Activated CD4-positive, alpha-beta memory T cell treated with anti-CD3 and anti-CD28 coated beads, Interleukin-2, amount 10 ng/mL, durations not matched to agents 7 days and 5 days (primary cell): Measurements from ENCODE around the gene QPRT. TPM values are rescaled to one million over a fixed set of nuclear protein-coding genes. Genes with fewer than 3 reads are reported as not detected.
"Not testable (repeated sequence)": the region's sequence is repeated elsewhere in the genome, so short reads cannot be mapped to it uniquely, and the experiment has no call there.

Source experiments
- CTCF ChIA-PET: fragments of 350-600 bp; sonication (Branson Sonifier 250); formaldehyde crosslinking; loops from one replicate; lab custom pipeline; 2021; ENCODE audit warnings: antibody characterized with exemption, inconsistent platforms; lab: Charles Lee
- POLR2A ChIA-PET: fragments of 350-600 bp; sonication (Branson Sonifier 250); formaldehyde crosslinking; loops from one replicate; lab custom pipeline; 2021; ENCODE audit warnings: antibody characterized with exemption; lab: Charles Lee
- DNase-seq: peaks from one replicate; pipeline ENCODE4 v3.0.0-alpha.2; 2020
- H3K27ac Mint-ChIP-seq: one replicate; pipeline ENCODE4 v1.8.0; 2021; ENCODE audit warnings: mild to moderate bottlenecking, mixed read lengths
- H3K27me3 Mint-ChIP-seq: one replicate; pipeline ENCODE4 v1.8.0; 2021; ENCODE audit warnings: mixed read lengths
- H3K36me3 Mint-ChIP-seq: one replicate; pipeline ENCODE4 v1.8.0; 2021; ENCODE audit warnings: low read depth, mixed read lengths
- H3K4me1 Mint-ChIP-seq: one replicate; pipeline ENCODE4 v1.8.0; 2021; ENCODE audit warnings: mixed read lengths
- H3K4me3 Mint-ChIP-seq: one replicate; pipeline ENCODE4 v1.8.0; 2021; ENCODE audit warnings: mild to moderate bottlenecking, mixed read lengths
- H3K9me3 Mint-ChIP-seq: one replicate; pipeline ENCODE4 v1.8.0; 2021; ENCODE audit warnings: mixed read lengths
- total RNA-seq, 2 experiments: library from RNA; stranded (reverse); gene quantifications; one replicate each; pipeline ENCODE4 v1.2.3, GENCODE V29; 2021

The QPRT gene
- total RNA-seq, 2 experiments from 2014 or later, result 8.3 to 9.3 TPM

GRCh38 chr16:29712809-29713208 is 33.8 kb downstream of the QPRT start:
- ChIA-PET CTCF (interaction anchor here (0.9 to 2.5 kb wide), 4 partner anchors 8 to 72 kb away, joined by 3 to 29 read pairs (median 4); no protein-coding TSS in a partner anchor), POLR2A (interaction anchor here (1.0 to 1.2 kb wide), 2 partner anchors 33 to 78 kb away, joined by 3 to 6 read pairs; partner anchors contain the start of genes C16orf54 and KIF22)
- Mint-ChIP-seq H3K4me3 (no peak overlapping the region), H3K9me3 (no peaks in the 10 kb centered on the region), H3K27ac (no peak overlapping the region), H3K27me3 (peaks cover 8% of the 10 kb centered on the region), H3K36me3 (no peaks in the 10 kb centered on the region), H3K4me1 (peaks cover 14% of the 10 kb centered on the region)
- no peak for DNase-seq

- POLR2A ChIA-PET, result interaction anchor here (0.8 to 1.2 kb wide), 3 partner anchors 18 to 134 kb away, joined by 3 read pairs; no protein-coding TSS in a partner anchor
- Mint-ChIP-seq H3K27me3 (peaks cover 8% of the 10 kb centered on the region), H3K36me3 (no peaks in the 10 kb centered on the region), H3K4me1 (peaks cover 14% of the 10 kb centered on the region), H3K27ac (no peak overlapping the region), H3K4me3 (no peak overlapping the region), H3K9me3 (no peaks in the 10 kb centered on the region)
- no peak for DNase-seq
- CTCF ChIA-PET, result interaction anchor here (0.9 to 5.0 kb wide), 5 partner anchors 10 to 71 kb away, joined by 3 to 42 read pairs (median 3); no protein-coding TSS in a partner anchor
These were observed 35.4 kb downstream of the QPRT start for GRCh38 chr16:29714396-29714795.

GRCh38 chr16:29714972-29715371 is 36.0 kb downstream of the QPRT start:
- no peak for DNase-seq
- H3K4me3 Mint-ChIP-seq, result no peak overlapping the region
- POLR2A ChIA-PET, result interaction anchor here (1.2 kb wide), 2 partner anchors 17 to 133 kb away, joined by 3 read pairs; no protein-coding TSS in a partner anchor
- H3K9me3 Mint-ChIP-seq, result no peaks in the 10 kb centered on the region
- CTCF ChIA-PET, result interaction anchor here (0.9 to 5.0 kb wide), 6 partner anchors 9 to 351 kb away, joined by 3 to 42 read pairs (median 4); partner anchors contain the start of gene ALDOA
- H3K36me3 Mint-ChIP-seq, result no peaks in the 10 kb centered on the region
- H3K27ac Mint-ChIP-seq, result no peak overlapping the region
- H3K27me3 Mint-ChIP-seq, result peaks cover 8% of the 10 kb centered on the region
- H3K4me1 Mint-ChIP-seq, result peaks cover 11% of the 10 kb centered on the region

GRCh38 chr16:29717113-29717512 is 38.1 kb downstream of the QPRT start:
- Mint-ChIP-seq H3K36me3 (no peaks in the 10 kb centered on the region), H3K4me3 (no peak overlapping the region), H3K4me1 (peaks cover 6% of the 10 kb centered on the region), H3K9me3 (no peaks in the 10 kb centered on the region), H3K27ac (no peak overlapping the region), H3K27me3 (peaks cover 5% of the 10 kb centered on the region)
- ChIA-PET CTCF (interaction anchor here (1.1 to 5.0 kb wide), 3 partner anchors 16 to 99 kb away, joined by 3 to 42 read pairs (median 3); partner anchors contain the start of gene PAGR1), POLR2A (no interaction called here)
- no peak for DNase-seq

GRCh38 chr16:29719063-29719462 is 40.1 kb downstream of the QPRT start:
- no peak overlapping the region for H3K4me3 Mint-ChIP-seq
- CTCF ChIA-PET, result interaction anchor here (1.3 to 3.5 kb wide), 2 partner anchors 18 to 71 kb away, joined by 3 to 29 read pairs; no protein-coding TSS in a partner anchor
- POLR2A ChIA-PET, result no interaction called here
- peaks cover 5% of the 10 kb centered on the region for H3K27me3 Mint-ChIP-seq
- DNase-seq, result no peak
- H3K4me1 Mint-ChIP-seq, result peaks cover 6% of the 10 kb centered on the region
- H3K36me3 Mint-ChIP-seq, result no peaks in the 10 kb centered on the region
- H3K9me3 Mint-ChIP-seq, result no peaks in the 10 kb centered on the region
- H3K27ac Mint-ChIP-seq, result no peak overlapping the region

GRCh38 chr16:29720703-29721102 is 41.7 kb downstream of the QPRT start:
- no peak overlapping the region for H3K4me3 Mint-ChIP-seq
- H3K9me3 Mint-ChIP-seq, result no peaks in the 10 kb centered on the region
- peaks cover 6% of the 10 kb centered on the region for H3K4me1 Mint-ChIP-seq
- no peaks in the 10 kb centered on the region for H3K36me3 Mint-ChIP-seq
- DNase-seq, result no peak
- CTCF ChIA-PET, result interaction anchor here (0.6 to 3.5 kb wide), 4 partner anchors 9 to 95 kb away, joined by 3 to 29 read pairs (median 4); no protein-coding TSS in a partner anchor
- no peaks in the 10 kb centered on the region for H3K27me3 Mint-ChIP-seq
- POLR2A ChIA-PET, result interaction anchor here (0.9 kb wide), 1 partner anchor 18 kb away, joined by 3 read pairs; no protein-coding TSS in a partner anchor
- H3K27ac Mint-ChIP-seq, result no peak overlapping the region

- H3K4me1 Mint-ChIP-seq, H3K9me3 Mint-ChIP-seq, H3K36me3 Mint-ChIP-seq, H3K27ac Mint-ChIP-seq, POLR2A ChIA-PET, H3K27me3 Mint-ChIP-seq, H3K4me3 Mint-ChIP-seq: not testable (repeated sequence)
- DNase-seq, result peak; percentile 46
- CTCF ChIA-PET, result interaction anchor here (0.7 to 3.5 kb wide), 8 partner anchors 8 to 814 kb away, joined by 3 to 29 read pairs (median 4); partner anchors contain the start of genes C16orf54 and PAGR1
These were observed 42.3 kb downstream of the QPRT start for GRCh38 chr16:29721167-29721879.

GRCh38 chr16:29726845-29727377 is 47.9 kb downstream of the QPRT start:
- Mint-ChIP-seq H3K27me3 (peaks cover 16% of the 10 kb centered on the region), H3K9me3 (no peaks in the 10 kb centered on the region), H3K4me3 (no peak overlapping the region), H3K36me3 (peaks cover 5% of the 10 kb centered on the region), H3K4me1 (peaks cover 19% of the 10 kb centered on the region), H3K27ac (no peak overlapping the region)
- DNase-seq, result no peak
- ChIA-PET CTCF (interaction anchor here (1.1 to 2.1 kb wide), 2 partner anchors 26 to 58 kb away, joined by 3 to 12 read pairs; no protein-coding TSS in a partner anchor), POLR2A (interaction anchor here (1.5 to 1.6 kb wide), 2 partner anchors 12 to 27 kb away, joined by 3 to 4 read pairs; no protein-coding TSS in a partner anchor)

- POLR2A ChIA-PET, result interaction anchor here (1.5 to 1.6 kb wide), 2 partner anchors 11 to 27 kb away, joined by 3 to 4 read pairs; no protein-coding TSS in a partner anchor
- peaks cover 24% of the 10 kb centered on the region for H3K4me1 Mint-ChIP-seq
- peaks cover 2% of the 10 kb centered on the region for H3K9me3 Mint-ChIP-seq
- CTCF ChIA-PET, result interaction anchor here (0.5 to 2.1 kb wide), 3 partner anchors 27 to 1647 kb away, joined by 3 to 12 read pairs (median 3); no protein-coding TSS in a partner anchor
- no peak overlapping the region for H3K27ac Mint-ChIP-seq
- H3K36me3 Mint-ChIP-seq, result peaks cover 8% of the 10 kb centered on the region
- H3K27me3 Mint-ChIP-seq, result peaks cover 16% of the 10 kb centered on the region
- no peak overlapping the region for H3K4me3 Mint-ChIP-seq
- no peak for DNase-seq
These were observed 48.5 kb downstream of the QPRT start for GRCh38 chr16:29727452-29727851.

- Mint-ChIP-seq H3K4me3 (no peak overlapping the region), H3K9me3 (peaks cover 5% of the 10 kb centered on the region), H3K27ac (no peak overlapping the region), H3K27me3 (peaks cover 16% of the 10 kb centered on the region), H3K36me3 (peaks cover 14% of the 10 kb centered on the region), H3K4me1 (peaks cover 30% of the 10 kb centered on the region)
- ChIA-PET POLR2A (interaction anchor here (0.9 to 2.4 kb wide), 4 partner anchors 10 to 75 kb away, joined by 3 to 9 read pairs (median 4); no protein-coding TSS in a partner anchor), CTCF (interaction anchor here (0.7 to 2.4 kb wide), 10 partner anchors 9 to 361 kb away, joined by 3 to 9 read pairs (median 5); partner anchors contain the start of gene KIF22)
- no peak for DNase-seq
These were observed 50.1 kb downstream of the QPRT start for GRCh38 chr16:29729116-29729521.

GRCh38 chr16:29730649-29731048 is 51.7 kb downstream of the QPRT start:
- CTCF ChIA-PET, result interaction anchor here (0.5 to 2.4 kb wide), 6 partner anchors 8 to 118 kb away, joined by 3 to 10 read pairs (median 6); partner anchors contain the start of gene KIF22
- Mint-ChIP-seq H3K4me3 (no peak overlapping the region), H3K4me1 (peaks cover 32% of the 10 kb centered on the region), H3K9me3 (peaks cover 5% of the 10 kb centered on the region), H3K27ac (peak overlapping the region; percentile 54), H3K27me3 (peaks cover 16% of the 10 kb centered on the region), H3K36me3 (peaks cover 19% of the 10 kb centered on the region)
- POLR2A ChIA-PET, result interaction anchor here (0.8 to 5.2 kb wide), 5 partner anchors 8 to 74 kb away, joined by 3 to 35 read pairs (median 4); partner anchors contain the start of gene C16orf54
- no peak for DNase-seq
